GM18861 (cell line): ENCODE measurements around the gene RSPH6A.

ENCODE experiments used
- ATAC-seq: cut with Tn5 transposase; IDR thresholded peaks from one replicate; pipeline ENCODE4 v1.9.1; 2021; ENCODE audit not compliant: unreplicated experiment

The RSPH6A gene

GRCh38 chr19:45825917-45826893 is 11.1 kb upstream of the RSPH6A start:
- no peak for ATAC-seq

GRCh38 chr19:45825263-45825605 is 10.1 kb upstream of the RSPH6A start:
- no peak for ATAC-seq

- no peak for ATAC-seq
These were observed 9.6 kb upstream of the RSPH6A start for GRCh38 chr19:45824531-45825262.

GRCh38 chr19:45824041-45824471 is 8.9 kb upstream of the RSPH6A start:
- ATAC-seq, result no peak

- ATAC-seq, result no peak
These were observed 8.1 kb upstream of the RSPH6A start for GRCh38 chr19:45823182-45823581.

- no peak for ATAC-seq
These were observed 7.6 kb upstream of the RSPH6A start for GRCh38 chr19:45822716-45823115.

- ATAC-seq, result no peak
These were observed 6.5 kb upstream of the RSPH6A start for GRCh38 chr19:45821570-45821969.

- no peak for ATAC-seq
These were observed 6.0 kb upstream of the RSPH6A start for GRCh38 chr19:45821103-45821521.

GRCh38 chr19:45820413-45821102 is 5.5 kb upstream of the RSPH6A start:
- ATAC-seq, result no peak

- no peak for ATAC-seq
These were observed 4.7 kb upstream of the RSPH6A start for GRCh38 chr19:45819769-45820168.

- no peak for ATAC-seq
These were observed 2.7 kb upstream of the RSPH6A start for GRCh38 chr19:45817725-45818301.

- peak; percentile 76 for ATAC-seq
These were observed 2.1 kb upstream of the RSPH6A start for GRCh38 chr19:45817010-45817724.

- no peak for ATAC-seq
These were observed 1.3 kb upstream of the RSPH6A start for GRCh38 chr19:45816236-45817009.

GRCh38 chr19:45815481-45816216 is 541 bp upstream of the RSPH6A start:
- no peak for ATAC-seq

- no peak for ATAC-seq
These were observed 835 bp downstream of the RSPH6A start for GRCh38 chr19:45814166-45814780.

GRCh38 chr19:45812297-45812696 is 2.8 kb downstream of the RSPH6A start:
- ATAC-seq, result no peak

- no peak for ATAC-seq
These were observed 5.4 kb downstream of the RSPH6A start for GRCh38 chr19:45809643-45810159.

GRCh38 chr19:45805719-45806118 is 9.4 kb downstream of the RSPH6A start:
- ATAC-seq, result no peak

GRCh38 chr19:45804959-45805230 is 10.2 kb downstream of the RSPH6A start:
- ATAC-seq, result no peak
